Measurements from ENCODE around the gene TPRN. TPM values are rescaled to one million over a fixed set of nuclear protein-coding genes. Genes with fewer than 3 reads are reported as not detected.

Gene TPRN
- total RNA-seq, 1 experiment from 2014 or later: 24.9 TPM

- Histone ChIP-seq H3K9me2 (ENCODE audit: insufficient read depth) (no peaks in the 10 kb centered on the region), H2AFZ (ENCODE audit: low read depth, low read length, poor library complexity, severe bottlenecking) (no peak overlapping the region), H3K9me3 (ENCODE audit: control insufficient read depth in 1 of 2, insufficient read depth in 1 of 2, low read depth in 1 of 2, low read length in 2 of 2) (no peaks in the 10 kb centered on the region), H3K4me2 (ENCODE audit: low read length) (no peak overlapping the region), H3K4me1 (ENCODE audit: control insufficient read depth in 1 of 2, insufficient read depth in 2 of 2, low read length in 2 of 2) (peaks cover 28 to 52% of the 10 kb centered on the region in 2 experiments), H3K79me2 (ENCODE audit: insufficient read depth, low read length) (no peaks in the 10 kb centered on the region), H3K27ac (ENCODE audit: low read depth, low read length) (no peak overlapping the region), H4K20me1 (ENCODE audit: insufficient read depth) (no peaks in the 10 kb centered on the region), H3K27me3 (ENCODE audit: insufficient read depth, low read length) (no peaks in the 10 kb centered on the region), H3K9ac (ENCODE audit: low read length) (no peak overlapping the region), H3K36me3 (ENCODE audit: control insufficient read depth in 1 of 2, insufficient read depth in 2 of 2, low read length in 2 of 2) (no peaks in the 10 kb centered on the region), H3K4me3 (replicated peaks in 1 of 2; ENCODE audit: low read depth in 1 of 2, low read length in 2 of 2) (no peak overlapping the region)
- CTCF ChIA-PET: interaction anchor here (1.7 to 2.4 kb wide), 2 partner anchors 8 to 21 kb away, joined by 8 to 16 read pairs; partner anchors contain the start of gene RNF208
- intact Hi-C loops (cut with micrococcal nuclease): no loop called here
- DNase-seq (ENCODE audit: low read depth, low spot score) (no peak), ATAC-seq (no peak)
- BruUV-seq (replicated peaks): no TSS peak
- POLR2A ChIA-PET: interaction anchor here (1.5 kb wide), 1 partner anchor 8 kb away, joined by 4 read pairs; no protein-coding TSS in a partner anchor
- RAD21 ChIA-PET (ENCODE audit: low non-redundant PET in 1 of 2, low total read pairs in 2 of 2, uncharacterized antibody in 2 of 2, unreplicated experiment in 2 of 2): no interaction called here
- TF ChIP-seq JUND (IDR thresholded peaks at IDR 0.05) (no peak), ZFX (IDR thresholded peaks at IDR 0.05) (no peak), ZBTB33 (IDR thresholded peaks at IDR 0.05; ENCODE audit: extremely low read depth, insufficient replicate concordance, low read length) (no peak), YY1 (IDR thresholded peaks at IDR 0.05; ENCODE audit: extremely low read depth, insufficient replicate concordance, low read depth, low read length) (no peak), POLR2AphosphoS5 (IDR thresholded peaks at IDR 0.05; ENCODE audit: low read depth, low read length) (no peak), POLR2A (IDR thresholded peaks at IDR 0.05; ENCODE audit: borderline replicate concordance, extremely low read depth, insufficient read depth, insufficient read length) (no peak), MAX (IDR thresholded peaks at IDR 0.05) (no peak), EGR1 (IDR thresholded peaks at IDR 0.05; ENCODE audit: low read depth) (no peak), CTCF (IDR thresholded peaks at IDR 0.05 in 2 of 3, conservative IDR thresholded peaks at IDR 0.05 in 1 of 3; ENCODE audit: borderline replicate concordance in 1 of 3, insufficient read depth in 1 of 3, low read depth in 2 of 3, low read length in 2 of 3) (no peak), CEBPB (IDR thresholded peaks at IDR 0.05; ENCODE audit: low read depth) (no peak), EZH2phosphoT487 (IDR thresholded peaks at IDR 0.05; ENCODE audit: borderline replicate concordance) (no peak), SIN3A (IDR thresholded peaks at IDR 0.05; ENCODE audit: low read depth) (no peak), REST (IDR thresholded peaks at IDR 0.05; ENCODE audit: low read depth) (no peak), ZNF274 (IDR thresholded peaks at IDR 0.05; ENCODE audit: low read depth, low read length) (no peak), CBX3 (IDR thresholded peaks at IDR 0.05; ENCODE audit: low read depth) (no peak), SRF (IDR thresholded peaks at IDR 0.05; ENCODE audit: low read depth) (no peak), EZH2 (IDR thresholded peaks at IDR 0.05) (no peak)
Observed at GRCh38 chr9:137215196-137215986, 14.8 kb upstream of the TPRN start.
